K562 (cell line): ENCODE data around the gene KRT39. TPM values are rescaled to one million over a fixed set of nuclear protein-coding genes. Genes with fewer than 3 reads are reported as not detected.

Experiments
- CHD7 ChIP-seq: fragments of 200-600 bp; sonication (generic); IDR thresholded peaks from one replicate; pipeline ENCODE4 v1.6.1; 2012; ENCODE audit warnings: mild to moderate bottlenecking, low read depth, low read length, inconsistent platforms
- EGR1 ChIP-seq: fragments of 450-650 bp; conservative IDR thresholded peaks from 2 replicates; pipeline ENCODE4 v1.6.1; 2017; ENCODE audit warnings: mild to moderate bottlenecking
- HDAC3 ChIP-seq: fragments of 450-650 bp; IDR thresholded peaks from 2 replicates; pipeline ENCODE4 v1.6.1; 2018; ENCODE audit warnings: borderline replicate concordance, mild to moderate bottlenecking, moderate library complexity; ENCODE audit not compliant: partially characterized antibody
- MCM2 ChIP-seq: fragments of 450-650 bp; IDR thresholded peaks from 2 replicates; pipeline ENCODE4 v1.6.1; 2017; ENCODE audit warnings: low read depth, mild to moderate bottlenecking
- MCM3 ChIP-seq: fragments of 450-650 bp; IDR thresholded peaks from 2 replicates; pipeline ENCODE4 v1.6.1; 2016
- MNT ChIP-seq, 2 experiments: fragments of 450-650 bp; conservative IDR thresholded peaks; 2 replicates each; pipeline ENCODE4 v1.6.1; 2017; ENCODE audit warnings: mild to moderate bottlenecking in 2 of 2, moderate library complexity in 2 of 2
- ZNF280B ChIP-seq: fragments of 250-450 bp; sonication (Bioruptor Pico); IDR thresholded peaks from 2 replicates; pipeline ENCODE4 v1.5.1; 2021; ENCODE audit warnings: mild to moderate bottlenecking
- polyA plus RNA-seq, 8 experiments: library from polyadenylated mRNA; depleted of rRNA in 4 of 8; stranded (reverse) in 5 of 8; unstranded in 3 of 8; fragments of >200 nt; fragmentation: Nextera tagmentation in 2 of 8; fragmentation: Illumina TruSeq in 1 of 8; extraction: Ambion mirVana in 2 of 8; extraction: Trizol in 1 of 8; gene quantifications; 2 replicates each; pipeline versions ENCODE4 v1.2.1 to v1.2.3, GENCODE V29; 2011 to 2014; ENCODE audit warnings: inconsistent platforms in 1 of 8, missing spikeins in 1 of 8
- total RNA-seq, 7 experiments: library from RNA; depleted of rRNA in 6 of 7; stranded (reverse); fragments of >200 nt in 6 of 7; fragmentation: Illumina TruSeq in 2 of 7; extraction: Trizol in 2 of 7; gene quantifications; 2 replicates each; pipeline versions ENCODE4 v1.2.1 to v1.2.3, GENCODE V29; 2011 to 2021; ENCODE audit warnings: low replicate concordance in 1 of 7
- TF ChIP-seq, protein P1 (sequence below): sonication (generic); formaldehyde crosslinking; IDR thresholded peaks from 2 replicates; pipeline ENCODE4 v1.4.0; 2020; ENCODE audit warnings: mild to moderate bottlenecking, missing genetic modification reagents

KRT39 gene
- total and polyA plus RNA-seq, 9 of the 15 experiments (the other 6 are each of a cell fraction or from before 2014, with no cell fraction given) = not detected

DNA sequence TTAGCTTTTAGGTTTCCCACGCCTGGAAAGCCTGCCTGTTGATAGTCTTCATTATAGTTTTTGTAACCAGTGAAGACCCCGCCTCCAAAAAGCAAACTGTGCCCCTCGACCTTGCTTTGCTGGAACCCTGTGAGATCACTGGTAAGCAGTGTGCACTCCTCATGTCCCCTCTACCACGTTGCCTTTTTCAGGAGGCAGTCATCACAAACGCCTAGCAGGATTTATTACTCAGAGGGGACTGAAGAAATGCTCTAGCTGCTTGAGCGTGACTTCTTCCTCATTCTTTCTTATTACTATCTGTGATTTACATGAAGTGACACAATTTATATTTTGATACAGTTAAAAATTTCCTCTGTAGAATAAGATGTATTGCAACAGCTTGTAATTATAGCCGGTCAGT lies 48.7 kb upstream of the KRT39 start (continued):
- TF ChIP-seq EGR1 (no peak), MNT (conservative IDR thresholded peaks at IDR 0.05) (no peak), CHD7 (no peak), HDAC3 (no peak), MCM2 (no peak), ZNF280B (CRISPR knock-in tag) (no peak), MCM3 (no peak)
- TF ChIP-seq, protein P1, sequence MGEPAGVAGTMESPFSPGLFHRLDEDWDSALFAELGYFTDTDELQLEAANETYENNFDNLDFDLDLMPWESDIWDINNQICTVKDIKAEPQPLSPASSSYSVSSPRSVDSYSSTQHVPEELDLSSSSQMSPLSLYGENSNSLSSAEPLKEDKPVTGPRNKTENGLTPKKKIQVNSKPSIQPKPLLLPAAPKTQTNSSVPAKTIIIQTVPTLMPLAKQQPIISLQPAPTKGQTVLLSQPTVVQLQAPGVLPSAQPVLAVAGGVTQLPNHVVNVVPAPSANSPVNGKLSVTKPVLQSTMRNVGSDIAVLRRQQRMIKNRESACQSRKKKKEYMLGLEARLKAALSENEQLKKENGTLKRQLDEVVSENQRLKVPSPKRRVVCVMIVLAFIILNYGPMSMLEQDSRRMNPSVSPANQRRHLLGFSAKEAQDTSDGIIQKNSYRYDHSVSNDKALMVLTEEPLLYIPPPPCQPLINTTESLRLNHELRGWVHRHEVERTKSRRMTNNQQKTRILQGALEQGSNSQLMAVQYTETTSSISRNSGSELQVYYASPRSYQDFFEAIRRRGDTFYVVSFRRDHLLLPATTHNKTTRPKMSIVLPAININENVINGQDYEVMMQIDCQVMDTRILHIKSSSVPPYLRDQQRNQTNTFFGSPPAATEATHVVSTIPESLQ (CRISPR knock-in tag) = no peak
